HG03159 (cell line): ENCODE results near the gene ASTN1.

ENCODE experiments used
- ATAC-seq: cut with Tn5 transposase; IDR thresholded peaks from one replicate; pipeline ENCODE4 v1.9.1; 2021; ENCODE audit warnings: mild to moderate bottlenecking, moderate library complexity; ENCODE audit not compliant: unreplicated experiment

Gene ASTN1

GRCh38 chr1:176996456-176997090 is 167.9 kb downstream of the ASTN1 start:
- no peak for ATAC-seq

- ATAC-seq: no peak
Observed at GRCh38 chr1:176994931-176995596, 169.4 kb downstream of the ASTN1 start.

- no peak for ATAC-seq
Observed at GRCh38 chr1:176993587-176993986, 170.9 kb downstream of the ASTN1 start.

DNA sequence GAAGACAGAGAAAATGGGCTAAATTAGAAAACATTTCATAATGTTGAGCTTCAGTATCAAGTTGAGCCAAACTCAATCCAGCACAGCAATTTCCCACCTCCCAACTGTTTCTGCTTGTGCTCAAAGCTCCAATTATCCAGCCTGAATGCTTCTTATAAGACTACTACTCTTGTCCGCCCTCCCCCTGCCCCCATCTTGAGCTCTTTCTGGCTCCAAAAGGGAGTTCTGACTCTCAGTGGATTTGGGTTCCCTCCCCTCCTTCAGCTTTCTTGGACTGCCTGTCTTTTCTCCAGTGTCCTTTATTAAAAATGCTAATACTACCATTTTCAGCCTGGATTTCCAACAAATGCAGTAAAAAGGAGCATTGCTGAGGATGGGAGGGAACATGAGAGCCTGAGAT is 174.8 kb downstream of the ASTN1 start:
- no peak for ATAC-seq

GRCh38 chr1:176989023-176989422 is 175.5 kb downstream of the ASTN1 start:
- ATAC-seq: no peak

- no peak for ATAC-seq
Observed at GRCh38 chr1:176987016-176987415, 177.5 kb downstream of the ASTN1 start.

- ATAC-seq: no peak
Observed at GRCh38 chr1:176983731-176984130, 180.8 kb downstream of the ASTN1 start.

GRCh38 chr1:176976771-176977170 is 187.7 kb downstream of the ASTN1 start:
- no peak for ATAC-seq

GRCh38 chr1:176976225-176976624 is 188.3 kb downstream of the ASTN1 start:
- no peak for ATAC-seq

GRCh38 chr1:176964687-176965086 is 199.8 kb downstream of the ASTN1 start:
- no peak for ATAC-seq

DNA sequence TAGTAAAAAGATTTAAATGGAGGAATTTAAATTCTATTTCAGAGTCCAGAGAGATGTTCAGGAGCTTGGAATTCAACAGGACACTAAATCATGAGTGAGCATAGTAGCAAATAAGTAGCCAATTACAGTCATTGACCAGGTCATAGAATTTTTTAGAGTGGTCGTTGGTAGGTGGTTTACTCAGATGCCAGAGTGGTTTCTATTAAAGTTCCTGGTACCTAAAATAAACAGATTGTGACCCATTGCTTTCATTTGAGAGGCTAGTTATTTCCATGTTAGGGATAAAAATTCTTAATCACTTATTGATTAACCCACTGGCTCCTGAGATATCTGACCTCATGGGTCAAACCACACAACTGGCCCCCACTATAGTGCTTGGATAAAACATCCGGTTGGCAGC is 201.3 kb downstream of the ASTN1 start:
- no peak for ATAC-seq

DNA sequence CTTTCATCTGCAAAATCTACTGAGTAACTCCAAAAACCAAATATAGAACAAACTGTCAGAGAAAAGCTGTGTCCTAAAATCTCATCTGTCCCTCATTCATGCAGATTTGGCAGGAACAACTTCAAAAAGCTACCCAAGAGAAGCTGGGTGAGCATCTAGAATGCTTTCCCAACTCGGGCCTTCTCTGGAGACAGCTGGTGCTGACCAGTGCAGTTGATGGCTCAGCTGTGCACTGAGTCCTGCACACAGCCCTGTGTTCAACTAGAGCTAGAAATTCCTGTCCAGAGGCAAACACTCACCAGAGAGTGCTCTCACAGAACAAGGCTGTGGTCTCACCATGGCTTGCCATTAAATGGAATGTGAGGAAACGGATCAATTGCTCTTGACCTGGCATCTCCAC is 202.8 kb downstream of the ASTN1 start:
- no peak for ATAC-seq

DNA sequence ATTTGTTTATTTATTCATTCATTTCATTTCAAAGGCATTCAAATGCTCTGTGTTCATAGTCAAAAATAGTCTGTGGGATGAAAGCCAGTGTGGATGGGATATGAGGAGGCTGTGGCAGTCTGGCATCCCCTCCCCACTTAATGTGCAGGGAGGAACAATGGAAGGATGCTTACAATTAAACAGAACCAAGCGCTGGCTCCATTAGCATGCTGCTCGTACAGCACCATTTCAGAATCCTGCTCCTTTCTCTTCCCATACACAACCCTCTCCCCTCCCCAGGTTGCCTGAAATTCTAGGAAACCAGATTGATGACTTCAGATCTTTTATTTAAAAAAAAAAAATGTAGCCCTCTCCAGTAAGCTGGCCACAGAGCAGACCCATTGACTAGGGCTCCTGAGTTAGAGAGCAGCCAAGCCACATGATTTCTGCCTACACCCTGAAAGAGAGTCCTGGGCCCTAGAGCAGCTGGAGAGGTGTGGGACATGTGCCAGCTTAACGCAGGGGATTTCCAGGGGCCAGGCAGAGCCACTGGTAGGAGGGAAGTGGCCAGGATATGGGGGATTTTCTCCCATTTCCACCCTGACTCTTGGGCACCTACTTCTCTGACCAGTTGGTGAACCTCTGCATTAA is 205.2 kb downstream of the ASTN1 start:
- ATAC-seq: no peak

- no peak for ATAC-seq
Observed at GRCh38 chr1:176957603-176958002, 206.9 kb downstream of the ASTN1 start.

- no peak for ATAC-seq
Observed at GRCh38 chr1:176954242-176954641, 210.3 kb downstream of the ASTN1 start.

DNA sequence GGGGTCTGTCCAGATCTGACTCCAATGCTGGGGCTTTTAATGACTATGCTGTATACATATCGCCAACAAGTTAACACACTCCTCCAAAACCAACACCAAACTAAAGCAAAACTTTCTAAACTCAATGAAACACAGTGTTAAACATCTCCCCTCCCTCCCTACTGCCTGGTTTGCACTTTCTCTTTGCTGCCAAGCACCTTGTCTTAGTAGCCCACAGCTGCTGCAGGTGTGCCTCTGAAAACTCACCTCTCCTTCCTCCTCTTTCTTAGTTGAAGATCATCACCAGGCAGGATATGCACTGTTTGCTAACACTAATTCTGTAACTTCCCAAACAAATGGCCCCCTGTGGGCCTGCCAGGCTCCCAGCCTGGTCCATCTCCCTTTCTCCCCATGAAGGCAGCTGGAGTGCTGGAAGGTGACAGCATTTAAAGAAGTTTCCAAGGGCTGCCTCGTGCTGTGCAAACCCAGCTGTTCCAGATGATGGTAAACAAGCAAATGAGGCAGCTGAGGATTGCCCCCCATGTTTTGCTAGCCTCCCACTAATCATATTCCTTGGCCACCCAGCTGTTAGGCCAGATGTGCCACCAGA is 213.7 kb downstream of the ASTN1 start:
- ATAC-seq: no peak

DNA sequence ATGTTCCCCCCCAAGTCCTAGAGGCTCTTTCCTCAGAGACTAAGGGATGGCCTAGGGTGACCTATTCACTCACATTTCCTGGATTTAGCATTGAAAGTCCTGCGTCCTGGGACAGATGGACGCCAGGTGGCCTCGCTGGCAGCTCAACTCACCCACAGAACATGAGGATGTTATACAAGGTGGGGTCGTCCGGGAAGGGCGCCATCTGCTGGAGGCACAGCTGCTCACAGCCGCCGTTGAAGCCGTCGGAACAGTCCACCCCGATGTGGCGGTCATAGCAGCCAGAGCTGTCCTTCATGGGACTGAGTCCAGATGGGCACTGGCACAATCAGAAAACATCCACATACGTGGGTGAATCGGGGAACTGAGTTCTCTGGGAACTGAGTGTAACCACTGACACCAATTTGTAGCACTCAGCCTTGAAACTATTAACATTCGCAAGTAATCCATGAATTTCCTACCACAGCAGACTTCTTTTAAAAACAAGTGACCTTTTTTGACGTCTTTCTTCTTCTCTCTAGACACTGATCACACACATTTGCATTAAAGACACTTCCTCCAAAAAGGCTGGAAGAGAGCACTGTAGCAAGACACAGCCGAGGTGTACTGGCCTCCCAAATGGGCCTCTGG is 215.4 kb downstream of the ASTN1 start:
- peak; percentile 93 for ATAC-seq

- no peak for ATAC-seq
Observed at GRCh38 chr1:176944606-176945005, 219.9 kb downstream of the ASTN1 start.

DNA sequence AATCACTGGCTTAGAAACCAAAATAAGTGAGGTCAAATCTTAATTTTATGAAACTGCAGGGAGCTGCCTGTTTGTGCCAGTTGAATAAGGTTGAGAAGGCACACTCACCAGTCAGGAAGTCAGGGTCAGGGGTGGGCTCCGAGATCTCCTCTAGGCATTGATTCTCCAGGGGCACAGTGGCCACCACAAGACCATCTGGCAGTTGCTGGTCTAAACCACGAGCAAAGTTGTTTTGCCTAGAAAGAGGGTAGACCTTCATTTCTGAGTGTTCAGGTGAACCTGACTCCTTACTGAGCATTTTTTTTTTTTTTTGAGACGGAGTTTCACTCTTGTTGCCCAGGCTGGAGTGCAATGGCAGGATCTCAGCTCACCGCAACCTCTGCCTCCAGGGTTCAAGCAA is 220.7 kb downstream of the ASTN1 start:
- no peak for ATAC-seq

DNA sequence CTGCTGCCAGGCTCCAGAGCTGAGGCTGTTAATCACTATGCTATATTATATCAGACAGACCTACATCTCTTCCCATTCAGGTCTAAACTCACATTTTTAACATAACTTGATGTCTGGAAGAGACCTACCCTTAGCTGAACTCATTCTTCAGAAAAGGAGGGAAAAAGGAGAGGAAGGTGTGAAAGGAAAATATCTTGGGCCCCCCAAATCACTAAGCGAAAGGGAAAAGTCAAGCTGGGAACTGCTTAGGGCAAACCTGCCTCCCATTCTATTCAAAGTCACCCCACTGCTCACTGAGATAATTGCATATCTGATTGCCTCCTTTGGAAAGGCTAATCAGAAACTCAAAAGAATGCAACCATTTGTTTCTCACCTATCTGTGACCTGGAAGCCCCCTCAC is 222.2 kb downstream of the ASTN1 start:
- ATAC-seq: no peak

DNA sequence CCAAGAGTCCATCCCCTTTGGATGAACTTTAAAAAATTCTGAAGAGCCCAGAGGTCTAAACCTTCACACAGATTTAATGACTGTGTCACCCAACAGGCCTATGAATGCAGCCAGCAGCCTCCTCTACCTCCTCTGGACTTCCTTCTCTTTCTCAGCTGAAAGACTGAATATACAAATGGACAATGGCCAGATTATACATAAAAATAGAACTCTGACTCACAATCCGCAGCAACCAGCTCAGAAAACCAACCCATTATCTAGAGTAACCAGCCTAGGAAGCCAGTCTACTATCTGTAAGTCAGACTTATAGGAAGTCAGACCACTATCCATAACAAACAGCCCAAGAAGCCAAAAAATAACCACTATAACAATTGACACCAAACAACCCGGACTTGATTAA is 224.5 kb downstream of the ASTN1 start:
- no peak for ATAC-seq

- ATAC-seq: peak; percentile 61
Observed at GRCh38 chr1:176938375-176938774, 226.1 kb downstream of the ASTN1 start.
